H1 (cell line): ENCODE measurements around the gene AGBL4. TPM values are rescaled to one million over a fixed set of nuclear protein-coding genes. Genes with fewer than 3 reads are reported as not detected.

ENCODE experiments used
- CREB1 ChIP-seq: IDR thresholded peaks from 2 replicates; pipeline ENCODE4 v1.6.1; 2012; ENCODE audit warnings: inconsistent platforms
- NANOG ChIP-seq: IDR thresholded peaks from 2 replicates; pipeline ENCODE4 v1.6.1; 2011; ENCODE audit warnings: low read length, low read depth, mild to moderate bottlenecking, inconsistent platforms; ENCODE audit not compliant: insufficient read depth, poor library complexity, severe bottlenecking
- SAP30 ChIP-seq: fragments of 300-600 bp; sonication (generic); IDR thresholded peaks from 2 replicates; pipeline ENCODE4 v1.7.1; 2012; ENCODE audit warnings: low read length, moderate library complexity, mild to moderate bottlenecking, inconsistent platforms; ENCODE audit not compliant: insufficient read depth, insufficient replicate concordance
- SIRT6 ChIP-seq: IDR thresholded peaks from one replicate; pipeline ENCODE4 v1.7.1; 2012; ENCODE audit warnings: low read length, inconsistent platforms
- polyA plus RNA-seq, 7 experiments: library from polyadenylated mRNA; depleted of rRNA in 3 of 7; stranded (reverse) in 5 of 7; unstranded in 2 of 7; fragments of >200 nt in 5 of 7; fragments of 200-250 nt in 2 of 7; gene quantifications; 1 replicate in 5 of 7; 2 replicates in 1 of 7; 4 replicates in 1 of 7; pipeline versions ENCODE4 v1.2.1 to v1.2.3, GENCODE V29; 2011 to 2013; ENCODE audit warnings: missing spikeins in 2 of 7, mixed read lengths in 2 of 7
- total RNA-seq: library from RNA; stranded (reverse); fragmentation: NEBNext Ultra II Directional; extraction: Animal tissue kit (Norgen Biotek cat#: 25700); gene quantifications from 2 replicates; pipeline ENCODE4 v1.2.1, GENCODE V29; 2021
- TF ChIP-seq, protein P1 (sequence below): IDR thresholded peaks from 2 replicates; pipeline ENCODE4 v1.6.1; 2011; ENCODE audit warnings: low read depth, mild to moderate bottlenecking, low read length; ENCODE audit not compliant: insufficient read depth

Gene AGBL4
- total and polyA plus RNA-seq, 2 of the 8 experiments (the other 6 are each of a cell fraction or from before 2014, with no cell fraction given), result 0.41 to 0.45 TPM

DNA sequence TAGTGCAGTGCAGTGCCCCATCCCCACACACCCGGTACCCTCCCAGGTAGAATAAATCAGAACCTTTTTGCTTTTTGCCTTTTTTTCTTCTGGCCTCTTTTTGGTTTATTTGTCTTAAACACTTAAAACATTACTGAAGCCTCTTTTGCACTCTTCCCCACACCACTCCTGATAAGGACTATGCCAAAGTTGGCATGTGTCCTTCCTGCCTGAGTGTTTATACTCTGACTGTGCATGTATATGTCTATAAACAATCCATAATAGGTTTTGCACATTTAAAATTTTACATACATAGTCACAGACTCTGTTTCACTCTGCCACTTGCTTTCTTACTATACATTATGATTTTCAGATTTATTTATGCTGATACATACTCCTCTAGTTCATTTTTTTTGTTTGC, 1306.7 kb downstream of the AGBL4 start (continued):
- no peak for TF ChIP-seq SAP30
- no peak for TF ChIP-seq CREB1
- TF ChIP-seq, protein P1, sequence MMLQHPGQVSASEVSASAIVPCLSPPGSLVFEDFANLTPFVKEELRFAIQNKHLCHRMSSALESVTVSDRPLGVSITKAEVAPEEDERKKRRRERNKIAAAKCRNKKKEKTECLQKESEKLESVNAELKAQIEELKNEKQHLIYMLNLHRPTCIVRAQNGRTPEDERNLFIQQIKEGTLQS, result no peak
- no peak for TF ChIP-seq NANOG
- no peak for TF ChIP-seq SIRT6
